GM18499 (cell line): ENCODE measurements around the gene IMMP1L.

ENCODE experiments used
- ATAC-seq: cut with Tn5 transposase; IDR thresholded peaks from one replicate; pipeline ENCODE4 v1.9.1; 2021; ENCODE audit warnings: moderate number of reproducible peaks; ENCODE audit not compliant: insufficient read depth, unreplicated experiment

IMMP1L gene

DNA sequence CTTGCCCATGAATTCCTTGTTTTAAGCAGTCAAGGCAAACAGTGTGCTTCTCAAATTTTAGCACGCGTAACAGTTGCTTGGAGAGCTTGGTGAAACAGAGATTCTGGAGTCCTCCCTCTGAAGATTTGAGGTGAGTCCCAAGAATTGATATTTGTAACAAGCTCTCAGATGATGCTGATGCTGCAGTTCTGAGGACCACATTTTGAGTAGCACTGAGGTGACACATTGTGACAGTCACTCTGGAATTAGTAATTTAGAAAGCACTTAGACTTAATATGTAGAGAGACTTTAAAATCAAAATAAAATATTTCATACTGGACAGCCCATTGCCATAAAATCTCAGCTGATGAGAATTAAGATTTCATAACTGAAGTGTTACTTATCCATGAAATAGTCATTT lies 101.2 kb downstream of the IMMP1L start:
- no peak for ATAC-seq

DNA sequence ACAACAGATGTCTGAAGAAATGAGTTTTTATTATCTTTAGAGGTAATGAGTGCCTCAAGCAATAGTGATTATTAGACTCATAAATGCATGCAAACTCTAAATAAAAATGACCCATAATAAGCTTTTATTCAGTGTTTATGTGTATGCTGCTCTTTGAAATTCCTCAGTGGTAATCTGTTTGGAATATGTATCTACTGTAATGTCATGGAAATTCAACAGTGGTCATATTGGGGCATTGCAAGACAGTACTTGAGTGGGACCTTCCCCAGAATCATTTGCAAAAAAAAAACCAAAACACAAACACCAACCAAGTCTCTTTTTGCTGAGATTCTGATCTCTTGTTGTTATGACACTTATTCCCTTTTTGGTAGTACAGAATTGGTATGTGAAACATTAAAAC lies 104.8 kb downstream of the IMMP1L start:
- no peak for ATAC-seq

DNA sequence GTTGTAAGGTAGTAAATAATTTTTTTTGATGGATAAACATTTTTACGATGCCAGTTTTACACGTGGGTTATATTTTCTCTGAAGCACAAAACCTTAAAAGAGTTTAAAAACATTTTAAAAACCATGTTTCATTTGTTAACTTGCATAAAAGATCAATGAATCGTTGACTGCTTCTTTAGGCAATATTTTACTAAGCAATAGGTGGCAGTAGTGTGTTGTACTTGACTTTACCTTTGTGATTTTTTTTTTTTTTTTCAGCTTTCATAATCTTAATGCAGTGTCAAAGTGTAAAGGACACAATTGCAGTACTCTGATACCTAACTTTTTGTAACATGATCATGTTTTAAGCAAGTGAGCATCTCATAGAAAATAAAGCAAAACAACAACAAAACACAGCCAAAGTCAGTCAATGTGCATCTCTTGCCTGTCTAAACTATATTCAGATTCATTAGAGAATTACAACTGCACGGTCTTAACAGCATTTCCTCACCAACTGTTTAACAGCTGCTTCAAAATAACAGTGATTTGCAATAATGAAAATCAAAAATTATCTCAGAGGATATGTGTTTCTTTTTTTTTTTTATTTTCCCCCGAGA lies 112.1 kb downstream of the IMMP1L start:
- no peak for ATAC-seq

DNA sequence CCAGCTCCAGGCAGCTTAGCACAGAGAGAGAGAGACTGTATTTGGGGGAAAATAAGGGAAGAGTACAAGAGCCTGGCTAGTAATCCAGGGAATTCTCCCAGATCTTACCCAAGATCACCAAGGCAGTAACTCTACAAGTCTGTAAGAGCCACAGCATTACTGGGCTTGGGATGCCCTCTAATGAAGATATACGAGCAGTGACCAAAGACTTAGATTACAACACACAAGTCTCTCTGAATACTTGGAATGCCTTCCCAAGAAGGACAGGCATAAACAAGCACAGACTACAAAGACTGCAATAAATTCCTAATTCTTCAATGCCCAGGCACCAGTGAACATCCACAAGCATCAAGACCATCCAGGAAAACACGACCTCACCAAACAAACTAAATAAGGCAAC lies 122.0 kb downstream of the IMMP1L start:
- no peak for ATAC-seq

DNA sequence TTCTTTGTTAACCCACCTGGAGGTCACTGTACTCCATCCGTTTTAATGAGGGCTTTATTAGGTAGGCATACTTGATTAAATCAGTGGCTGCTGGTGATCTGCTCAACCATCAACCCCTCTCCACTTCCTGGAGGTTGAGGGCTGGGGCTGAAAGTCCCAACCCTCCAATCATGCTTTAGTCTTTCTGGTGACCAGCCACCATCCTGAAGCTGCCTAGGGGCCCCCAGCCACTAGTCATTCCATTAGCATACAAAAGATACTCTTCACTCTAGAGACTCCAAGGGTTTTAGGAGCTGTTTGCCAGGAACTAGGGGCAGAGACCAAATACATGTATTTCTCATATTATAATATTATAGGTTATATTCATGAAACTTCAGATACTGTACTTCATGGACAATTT lies 126.3 kb downstream of the IMMP1L start:
- ATAC-seq, result no peak
